ENCODE results near the gene PDIA5. TPM values are rescaled to one million over a fixed set of nuclear protein-coding genes. Genes with fewer than 3 reads are reported as not detected.

The PDIA5 gene
- total and polyA plus RNA-seq, 2 of the 4 experiments (the other 2 are of a cell fraction), result 19.4 to 42.0 TPM

- Histone ChIP-seq H3K27ac (ENCODE audit: insufficient read depth, low read length) (no peak overlapping the region), H2BK120ac (ENCODE audit: low read depth, low read length) (no peak overlapping the region), H3K4me2 (ENCODE audit: low read depth, low read length) (no peak overlapping the region), H3K18ac (ENCODE audit: low read depth, low read length) (no peak overlapping the region), H3K9ac (ENCODE audit: low read depth, low read length) (no peak overlapping the region), H4K20me1 (ENCODE audit: insufficient read depth, low read length) (no peaks in the 10 kb centered on the region), H3K4me1 (ENCODE audit: control insufficient read depth, insufficient read depth, low read length) (no peaks in the 10 kb centered on the region), H2AK9ac (replicated peaks; ENCODE audit: low read depth, low read length, poor library complexity) (no peak overlapping the region), H2AK5ac (ENCODE audit: low read depth, low read length) (no peak overlapping the region), H3K4me3 (ENCODE audit: insufficient read depth, low read depth, low read length) (no peak overlapping the region), H3K9me3 (ENCODE audit: control insufficient read depth, insufficient read depth, low read length) (0 out of 2 replicates have a peak, but pooled peaks cover 2% of the 10 kb centered on the region), H2BK5ac (ENCODE audit: low read depth, low read length, poor library complexity, severe bottlenecking) (no peak overlapping the region), H3K23ac (ENCODE audit: low read depth, low read length) (no peak overlapping the region), H3K79me1 (ENCODE audit: low read depth in 1 of 2, low read length in 2 of 2) (no peaks in the 10 kb centered on the region), H3K9me1 (ENCODE audit: insufficient read depth, low read length) (peaks cover 6% of the 10 kb centered on the region; the same call in 1 of the 2 replicates), H3K27me3 (ENCODE audit: control insufficient read depth, insufficient read depth, low read length) (peaks cover 20% of the 10 kb centered on the region), H2AFZ (replicated peaks; ENCODE audit: low read length, poor library complexity) (no peak overlapping the region), H4K91ac (ENCODE audit: insufficient read depth, low read depth, low read length) (no peak overlapping the region), H4K8ac (ENCODE audit: low read depth in 2 of 2, low read length in 2 of 2) (no peak overlapping the region), H2BK20ac (ENCODE audit: low read depth, low read length) (no peak overlapping the region), H3K56ac (ENCODE audit: extremely low read depth, insufficient read depth, low read length) (no peak overlapping the region), H3K4ac (ENCODE audit: low read depth, low read length) (no peak overlapping the region), H4K5ac (ENCODE audit: low read depth, low read length) (no peak overlapping the region), H2BK15ac (ENCODE audit: low read depth, low read length) (no peak overlapping the region), H3K36me3 (ENCODE audit: control insufficient read depth, insufficient read depth, low read length) (no peaks in the 10 kb centered on the region), H3K14ac (replicated peaks; ENCODE audit: low read depth, low read length) (no peak overlapping the region)
- TF ChIP-seq SMC3 (IDR thresholded peaks at IDR 0.05; ENCODE audit: low read depth, low read length), result no peak
- TF ChIP-seq CHD1 (IDR thresholded peaks at IDR 0.05; ENCODE audit: low read depth, low read length), result no peak
- no peak for TF ChIP-seq MAZ (IDR thresholded peaks at IDR 0.05; ENCODE audit: borderline replicate concordance, low read depth, low read length)
- TF ChIP-seq, protein P1, sequence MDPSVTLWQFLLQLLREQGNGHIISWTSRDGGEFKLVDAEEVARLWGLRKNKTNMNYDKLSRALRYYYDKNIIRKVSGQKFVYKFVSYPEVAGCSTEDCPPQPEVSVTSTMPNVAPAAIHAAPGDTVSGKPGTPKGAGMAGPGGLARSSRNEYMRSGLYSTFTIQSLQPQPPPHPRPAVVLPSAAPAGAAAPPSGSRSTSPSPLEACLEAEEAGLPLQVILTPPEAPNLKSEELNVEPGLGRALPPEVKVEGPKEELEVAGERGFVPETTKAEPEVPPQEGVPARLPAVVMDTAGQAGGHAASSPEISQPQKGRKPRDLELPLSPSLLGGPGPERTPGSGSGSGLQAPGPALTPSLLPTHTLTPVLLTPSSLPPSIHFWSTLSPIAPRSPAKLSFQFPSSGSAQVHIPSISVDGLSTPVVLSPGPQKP (IDR thresholded peaks at IDR 0.05; ENCODE audit: borderline replicate concordance, low read depth, low read length), result no peak
- no peak for TF ChIP-seq NFE2L2 (IDR thresholded peaks at IDR 0.05; ENCODE audit: low read depth, low read length)
- no peak for TF ChIP-seq USF2 (IDR thresholded peaks at IDR 0.05; ENCODE audit: low read depth, low read length)
- no peak for TF ChIP-seq CEBPB (IDR thresholded peaks at IDR 0.05; ENCODE audit: low read depth, low read length)
- no peak for TF ChIP-seq MXI1 (IDR thresholded peaks at IDR 0.05; ENCODE audit: borderline replicate concordance, low read depth, low read length)
- TF ChIP-seq BHLHE40 (IDR thresholded peaks at IDR 0.05; ENCODE audit: low read depth, low read length), result no peak
- TF ChIP-seq RCOR1 (IDR thresholded peaks at IDR 0.05; ENCODE audit: insufficient replicate concordance, low read length), result no peak
- no peak for TF ChIP-seq POLR2A (IDR thresholded peaks at IDR 0.05; ENCODE audit: low read depth, low read length)
- TF ChIP-seq RFX5 (IDR thresholded peaks at IDR 0.05; ENCODE audit: low read depth, low read length), result no peak
- TF ChIP-seq, protein P2, sequence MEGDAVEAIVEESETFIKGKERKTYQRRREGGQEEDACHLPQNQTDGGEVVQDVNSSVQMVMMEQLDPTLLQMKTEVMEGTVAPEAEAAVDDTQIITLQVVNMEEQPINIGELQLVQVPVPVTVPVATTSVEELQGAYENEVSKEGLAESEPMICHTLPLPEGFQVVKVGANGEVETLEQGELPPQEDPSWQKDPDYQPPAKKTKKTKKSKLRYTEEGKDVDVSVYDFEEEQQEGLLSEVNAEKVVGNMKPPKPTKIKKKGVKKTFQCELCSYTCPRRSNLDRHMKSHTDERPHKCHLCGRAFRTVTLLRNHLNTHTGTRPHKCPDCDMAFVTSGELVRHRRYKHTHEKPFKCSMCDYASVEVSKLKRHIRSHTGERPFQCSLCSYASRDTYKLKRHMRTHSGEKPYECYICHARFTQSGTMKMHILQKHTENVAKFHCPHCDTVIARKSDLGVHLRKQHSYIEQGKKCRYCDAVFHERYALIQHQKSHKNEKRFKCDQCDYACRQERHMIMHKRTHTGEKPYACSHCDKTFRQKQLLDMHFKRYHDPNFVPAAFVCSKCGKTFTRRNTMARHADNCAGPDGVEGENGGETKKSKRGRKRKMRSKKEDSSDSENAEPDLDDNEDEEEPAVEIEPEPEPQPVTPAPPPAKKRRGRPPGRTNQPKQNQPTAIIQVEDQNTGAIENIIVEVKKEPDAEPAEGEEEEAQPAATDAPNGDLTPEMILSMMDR (conservative IDR thresholded peaks at IDR 0.05; ENCODE audit: low read depth, low read length), result no peak
- TF ChIP-seq FOS (IDR thresholded peaks at IDR 0.05; ENCODE audit: low read depth, low read length), result no peak
- TF ChIP-seq MAFK (IDR thresholded peaks at IDR 0.05; ENCODE audit: low read depth, low read length), result no peak
- no peak for TF ChIP-seq RAD21 (IDR thresholded peaks at IDR 0.05; ENCODE audit: low read length)
- in situ Hi-C loops (cut with MboI; ENCODE audit: low sequenced_read_pairs), result no loop called here
- WGBS, 2 experiments (ENCODE audit: extremely low coverage in 2 of 2, insufficient read length in 1 of 2), result 8% methylated on average over 2 of the region's 7 CpGs; no CpG with 5 or more reads in 1 of the 2 experiments
- DNase-seq (no peak), ATAC-seq (ENCODE audit: low read depth) (no peak)
- CTCF ChIA-PET, result no interaction called here
- BruUV-seq (replicated peaks), result no TSS peak
- intact Hi-C loops (cut with micrococcal nuclease), result no loop called here
- dilution Hi-C loops (cut with HindIII; ENCODE audit: low sequenced_read_pairs, unreplicated experiment), result no loop called here
- POLR2A ChIA-PET (ENCODE audit: unreplicated experiment), result no interaction called here
Measured at GRCh38 chr3:123061856-123062255, 5.0 kb upstream of the PDIA5 start.
